ENCODE results near the gene ARMC2. TPM values are rescaled to one million over a fixed set of nuclear protein-coding genes. Genes with fewer than 3 reads are reported as not detected.

ARMC2 gene
- polyA plus RNA-seq, 3 donors, result 1.7 to 7.4 (median 3.5) TPM

- peak in 1 of 3 donors; percentile 17 for DNase-seq
- Histone ChIP-seq H3K79me2 (ENCODE audit: insufficient read depth, low read length) (no peaks in the 10 kb centered on the region), H3K27ac (ENCODE audit: low read depth in 1 of 2, low read length in 2 of 2) (no peak overlapping the region), H3K9ac (ENCODE audit: insufficient read depth, low read length, poor library complexity, severe bottlenecking) (no peak overlapping the region), H3K4me3 (replicated peaks in 1 of 3; ENCODE audit: low read depth in 2 of 3, low read length in 3 of 3) (peak overlapping the region in 1 of 3 experiments; percentile 40), H3K36me3 (replicated peaks in 1 of 2; ENCODE audit: control insufficient read depth in 1 of 2, insufficient read depth in 2 of 2, low read length in 2 of 2) (no peaks in the 10 kb centered on the region), H4K20me1 (ENCODE audit: insufficient read depth, low read length) (no peaks in the 10 kb centered on the region), H3K9me3 (replicated peaks in 1 of 2; ENCODE audit: control insufficient read depth in 1 of 2, insufficient read depth in 1 of 2, low read length in 2 of 2) (no peaks in the 10 kb centered on the region), H3K4me2 (replicated peaks; ENCODE audit: extremely low read depth, low read length, poor library complexity, severe bottlenecking) (peak overlapping the region; percentile 51), H2AFZ (ENCODE audit: insufficient read depth, low read depth, low read length, poor library complexity, severe bottlenecking) (peak overlapping the region; percentile 73), H3K4me1 (ENCODE audit: control insufficient read depth in 1 of 2, insufficient read depth in 2 of 2, low read length in 2 of 2) (peaks cover 27 to 37% of the 10 kb centered on the region in 2 donors), H3K27me3 (ENCODE audit: control insufficient read depth in 2 of 2, insufficient read depth in 2 of 2, low read length in 2 of 2) (no peaks in the 10 kb centered on the region)
- Mint-ChIP-seq H3K4me1 (peaks cover 48% of the 10 kb centered on the region), H3K9me3 (no peaks in the 10 kb centered on the region), H3K27ac (peak overlapping the region in 3 of 7 donors; percentile 6 to 66 (median 51)), H3K36me3 (no peaks in the 10 kb centered on the region), H3K27me3 (ENCODE audit: low read depth in 3 of 3) (peaks cover 6 to 12% (median 8%) of the 10 kb centered on the region in 3 donors), H3K4me3 (peak overlapping the region; percentile 32 to 86)
- intact Hi-C loops (cut with micrococcal nuclease), result no loop called here
- TF ChIP-seq CTCF (IDR thresholded peaks at IDR 0.05), result no peak
- WGBS (ENCODE audit: insufficient coverage), result 38% methylated on average over 15 of the region's 18 CpGs
Observed at GRCh38 chr6:108798670-108799353, 49.4 kb upstream of the ARMC2 start.

- H3K9me3 ChIP-seq (replicated peaks in 1 of 2; ENCODE audit: control insufficient read depth in 1 of 2, insufficient read depth in 1 of 2, low read length in 2 of 2), result no peaks in the 10 kb centered on the region
- peak overlapping the region; percentile 73 for H2AFZ ChIP-seq (ENCODE audit: insufficient read depth, low read depth, low read length, poor library complexity, severe bottlenecking)
- H3K4me3 ChIP-seq (replicated peaks in 1 of 3; ENCODE audit: low read depth in 2 of 3, low read length in 3 of 3), result no peak overlapping the region
- TF ChIP-seq CTCF (IDR thresholded peaks at IDR 0.05), result no peak
- intact Hi-C loops (cut with micrococcal nuclease), result no loop called here
- no peaks in the 10 kb centered on the region for H3K79me2 ChIP-seq (ENCODE audit: insufficient read depth, low read length)
- H4K20me1 ChIP-seq (ENCODE audit: insufficient read depth, low read length), result no peaks in the 10 kb centered on the region
- Mint-ChIP-seq H3K9me3 (no peaks in the 10 kb centered on the region), H3K27ac (no peak overlapping the region), H3K27me3 (ENCODE audit: low read depth in 3 of 3) (peaks cover 6 to 12% (median 8%) of the 10 kb centered on the region in 3 donors), H3K36me3 (no peaks in the 10 kb centered on the region), H3K4me3 (peak overlapping the region in 1 of 2 donors; percentile 86), H3K4me1 (peaks cover 48% of the 10 kb centered on the region)
- no peak overlapping the region for H3K4me2 ChIP-seq (replicated peaks; ENCODE audit: extremely low read depth, low read length, poor library complexity, severe bottlenecking)
- no peak overlapping the region for H3K9ac ChIP-seq (ENCODE audit: insufficient read depth, low read length, poor library complexity, severe bottlenecking)
- peaks cover 27 to 37% of the 10 kb centered on the region in 2 donors for H3K4me1 ChIP-seq (ENCODE audit: control insufficient read depth in 1 of 2, insufficient read depth in 2 of 2, low read length in 2 of 2)
- H3K27ac ChIP-seq (ENCODE audit: low read depth in 1 of 2, low read length in 2 of 2), result no peak overlapping the region
- no peaks in the 10 kb centered on the region for H3K36me3 ChIP-seq (replicated peaks in 1 of 2; ENCODE audit: control insufficient read depth in 1 of 2, insufficient read depth in 2 of 2, low read length in 2 of 2)
- 92% methylated on average over 2 of the region's 9 CpGs for WGBS (ENCODE audit: insufficient coverage)
- DNase-seq, result no peak
- H3K27me3 ChIP-seq (ENCODE audit: control insufficient read depth in 2 of 2, insufficient read depth in 2 of 2, low read length in 2 of 2), result no peaks in the 10 kb centered on the region
Observed at GRCh38 chr6:108799354-108799717, 48.9 kb upstream of the ARMC2 start.

Measured in CD14-positive monocyte (primary cell).